B cell (primary cell): Measurements from ENCODE around the gene PLK1.

Source experiments
- CTCF ChIP-seq: fragments of 200-600 bp; IDR thresholded peaks from one replicate; pipeline ENCODE4 v1.8.0; 2022; ENCODE audit warnings: antibody characterized with exemption, mild to moderate bottlenecking
- EZH2 ChIP-seq: IDR thresholded peaks from 2 replicates; pipeline ENCODE4 v1.6.1; 2012; ENCODE audit warnings: borderline replicate concordance, low read depth, mild to moderate bottlenecking, moderate library complexity, low read length; ENCODE audit not compliant: insufficient read depth, poor library complexity, severe bottlenecking

GRCh38 chr16:23668225-23668624 is 10.5 kb upstream of the PLK1 start:
- TF ChIP-seq CTCF: no peak
- TF ChIP-seq EZH2: no peak
